RWPE2 (cell line): ENCODE data around the gene PIGL.

Experiments used
- ATAC-seq: fragments of 200-7000 bp; cut with Tn5 transposase; 3 replicates; pipeline ENCODE4 v1.9.1; 2021; ENCODE audit warnings: low read depth
- DNase-seq: peaks from one replicate; pipeline ENCODE4 v3.0.0-alpha.2; 2020; ENCODE audit warnings: low spot score
- H3K27ac ChIP-seq: fragments of 450-650 bp; 2 replicates; pipeline ENCODE4 v1.5.1; 2017; ENCODE audit warnings: mild to moderate bottlenecking; ENCODE audit not compliant: poor library complexity, severe bottlenecking
- H3K27me3 ChIP-seq: fragments of 250-450 bp; sonication (Bioruptor Pico); 2 replicates; pipeline ENCODE4 v1.5.1; 2021; ENCODE audit warnings: mild to moderate bottlenecking, moderate library complexity; ENCODE audit not compliant: insufficient read depth, poor library complexity, severe bottlenecking
- H3K36me3 ChIP-seq: fragments of 250-450 bp; sonication (Bioruptor Pico); 2 replicates; pipeline ENCODE4 v1.5.1; 2020; ENCODE audit warnings: low read depth, mild to moderate bottlenecking, moderate library complexity
- H3K4me1 ChIP-seq: fragments of 250-450 bp; sonication (Bioruptor Pico); 2 replicates; pipeline ENCODE4 v1.5.1; 2021; ENCODE audit warnings: mild to moderate bottlenecking, moderate library complexity; ENCODE audit not compliant: insufficient read depth, poor library complexity, severe bottlenecking
- H3K4me3 ChIP-seq: fragments of 250-450 bp; sonication (Bioruptor Pico); 2 replicates; pipeline ENCODE4 v1.5.1; 2021; ENCODE audit warnings: mild to moderate bottlenecking, moderate library complexity; ENCODE audit not compliant: severe bottlenecking
- H3K9me3 ChIP-seq: fragments of 250-450 bp; sonication (Bioruptor Pico); 2 replicates; pipeline ENCODE4 v1.5.1; 2021; ENCODE audit warnings: mild to moderate bottlenecking, moderate library complexity; ENCODE audit not compliant: severe bottlenecking
- CTCF ChIP-seq: fragments of 450-650 bp; IDR thresholded peaks from one replicate; pipeline ENCODE4 v1.5.1; 2017; ENCODE audit warnings: mild to moderate bottlenecking, moderate library complexity; ENCODE audit not compliant: poor library complexity, severe bottlenecking

Gene PIGL

GRCh38 chr17:16314189-16314588 is 97.2 kb downstream of the PIGL start:
- Histone ChIP-seq H3K9me3 (no peaks in the 10 kb centered on the region), H3K27ac (no peak overlapping the region), H3K36me3 (peaks cover 1% of the 10 kb centered on the region; the same call in 1 of the 2 replicates), H3K4me1 (no peaks in the 10 kb centered on the region), H3K4me3 (no peak overlapping the region), H3K27me3 (no peaks in the 10 kb centered on the region)
- no peak for ATAC-seq
- no peak for DNase-seq
- TF ChIP-seq CTCF, result no peak

GRCh38 chr17:16314859-16315258 is 97.8 kb downstream of the PIGL start:
- DNase-seq (no peak), ATAC-seq (no peak)
- H3K4me1 ChIP-seq, result no peaks in the 10 kb centered on the region
- no peak overlapping the region for H3K4me3 ChIP-seq
- H3K9me3 ChIP-seq, result no peaks in the 10 kb centered on the region
- TF ChIP-seq CTCF, result no peak
- no peak overlapping the region for H3K27ac ChIP-seq
- H3K36me3 ChIP-seq, result no peaks in the 10 kb centered on the region; the same call in 1 of the 2 replicates
- H3K27me3 ChIP-seq, result no peaks in the 10 kb centered on the region

- no peak for TF ChIP-seq CTCF
- H3K9me3 ChIP-seq, result no peaks in the 10 kb centered on the region
- DNase-seq (no peak), ATAC-seq (no peak)
- no peaks in the 10 kb centered on the region for H3K4me1 ChIP-seq
- no peak overlapping the region for H3K4me3 ChIP-seq
- H3K27ac ChIP-seq, result no peak overlapping the region
- H3K27me3 ChIP-seq, result no peaks in the 10 kb centered on the region
- peaks cover 5% of the 10 kb centered on the region; the same call in 1 of the 2 replicates for H3K36me3 ChIP-seq
Observed at GRCh38 chr17:16319969-16320368, 103.0 kb downstream of the PIGL start.

GRCh38 chr17:16322636-16323035 is 105.6 kb downstream of the PIGL start:
- DNase-seq (no peak), ATAC-seq (no peak)
- no peak overlapping the region for H3K27ac ChIP-seq
- no peaks in the 10 kb centered on the region for H3K27me3 ChIP-seq
- peaks cover 8% of the 10 kb centered on the region; the same call in 1 of the 2 replicates for H3K36me3 ChIP-seq
- no peak for TF ChIP-seq CTCF
- no peak overlapping the region for H3K4me3 ChIP-seq
- no peaks in the 10 kb centered on the region for H3K9me3 ChIP-seq
- no peaks in the 10 kb centered on the region for H3K4me1 ChIP-seq

GRCh38 chr17:16325964-16326363 is 109.0 kb downstream of the PIGL start:
- DNase-seq (no peak), ATAC-seq (no peak)
- peaks cover 13% of the 10 kb centered on the region for H3K4me1 ChIP-seq
- no peaks in the 10 kb centered on the region for H3K9me3 ChIP-seq
- no peak overlapping the region for H3K27ac ChIP-seq
- no peak for TF ChIP-seq CTCF
- no peaks in the 10 kb centered on the region for H3K27me3 ChIP-seq
- peaks cover 8% of the 10 kb centered on the region; the same call in 1 of the 2 replicates for H3K36me3 ChIP-seq
- H3K4me3 ChIP-seq, result no peak overlapping the region
